Measurements from ENCODE around the gene GNAQ.
"Not testable (repeated sequence)": the region's sequence is repeated elsewhere in the genome, so short reads cannot be mapped to it uniquely, and the experiment has no call there.

Gene GNAQ

GRCh38 chr9:77687737-77688136 is 343.9 kb downstream of the GNAQ start:
- DNase-seq: not testable (repeated sequence)

- no peak for DNase-seq
These were observed 351.0 kb downstream of the GNAQ start for GRCh38 chr9:77680581-77680980.

DNA sequence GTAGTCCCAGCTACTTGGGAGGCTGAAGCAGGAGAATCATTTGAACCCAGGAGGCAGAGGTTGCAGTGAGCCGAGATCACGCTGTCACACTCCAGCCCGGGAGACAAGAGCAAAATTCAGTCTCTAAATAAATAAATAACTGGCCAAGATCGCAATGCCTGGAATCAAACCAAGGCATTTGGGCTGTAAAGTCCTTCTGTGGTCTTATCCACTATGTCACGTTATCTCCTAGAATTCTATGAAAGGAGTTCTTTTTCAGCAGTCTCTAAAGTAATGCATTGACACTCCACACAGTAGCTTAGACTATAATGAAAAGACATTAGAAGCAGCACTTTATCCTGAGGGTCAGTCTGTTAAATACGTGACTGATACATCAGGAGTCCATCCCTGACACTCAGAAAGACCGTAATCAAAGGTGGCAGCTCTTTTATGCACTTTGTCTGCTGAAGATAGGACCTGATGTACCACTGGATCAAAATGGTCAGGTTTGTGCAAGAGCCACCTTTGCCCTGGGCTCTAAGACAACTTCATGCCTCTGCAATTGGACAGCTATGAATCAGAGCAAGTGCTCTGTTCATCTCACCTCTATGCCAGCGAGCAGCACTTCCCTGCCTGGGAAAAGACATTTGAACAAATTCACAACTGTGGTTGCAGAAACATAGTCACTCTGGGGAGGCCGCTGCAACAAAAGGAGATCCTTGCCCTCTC is 351.8 kb downstream of the GNAQ start:
- DNase-seq: no peak

GRCh38 chr9:77679088-77679487 is 352.5 kb downstream of the GNAQ start:
- DNase-seq: no peak

GRCh38 chr9:77677957-77678535 is 353.6 kb downstream of the GNAQ start:
- no peak for DNase-seq

DNA sequence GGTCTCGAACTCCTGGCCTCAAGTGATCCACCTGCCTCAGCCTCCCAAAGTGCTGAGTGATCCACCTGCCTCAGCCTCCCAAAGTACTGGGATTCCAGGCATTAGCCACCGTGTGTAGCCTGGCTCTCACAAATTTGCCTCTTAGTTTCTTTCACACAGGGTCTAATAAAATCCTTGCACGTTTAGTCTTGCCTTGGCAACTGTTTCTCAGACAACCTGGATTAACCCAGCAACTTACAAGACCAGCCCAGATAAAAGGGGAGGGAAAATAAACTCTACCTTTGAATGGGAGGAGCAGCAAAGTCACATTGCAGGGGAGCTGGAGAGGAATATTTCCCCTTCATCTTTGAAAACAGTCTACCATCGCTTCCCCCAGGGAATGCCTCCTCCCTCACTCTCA is 354.2 kb downstream of the GNAQ start:
- no peak for DNase-seq

DNA sequence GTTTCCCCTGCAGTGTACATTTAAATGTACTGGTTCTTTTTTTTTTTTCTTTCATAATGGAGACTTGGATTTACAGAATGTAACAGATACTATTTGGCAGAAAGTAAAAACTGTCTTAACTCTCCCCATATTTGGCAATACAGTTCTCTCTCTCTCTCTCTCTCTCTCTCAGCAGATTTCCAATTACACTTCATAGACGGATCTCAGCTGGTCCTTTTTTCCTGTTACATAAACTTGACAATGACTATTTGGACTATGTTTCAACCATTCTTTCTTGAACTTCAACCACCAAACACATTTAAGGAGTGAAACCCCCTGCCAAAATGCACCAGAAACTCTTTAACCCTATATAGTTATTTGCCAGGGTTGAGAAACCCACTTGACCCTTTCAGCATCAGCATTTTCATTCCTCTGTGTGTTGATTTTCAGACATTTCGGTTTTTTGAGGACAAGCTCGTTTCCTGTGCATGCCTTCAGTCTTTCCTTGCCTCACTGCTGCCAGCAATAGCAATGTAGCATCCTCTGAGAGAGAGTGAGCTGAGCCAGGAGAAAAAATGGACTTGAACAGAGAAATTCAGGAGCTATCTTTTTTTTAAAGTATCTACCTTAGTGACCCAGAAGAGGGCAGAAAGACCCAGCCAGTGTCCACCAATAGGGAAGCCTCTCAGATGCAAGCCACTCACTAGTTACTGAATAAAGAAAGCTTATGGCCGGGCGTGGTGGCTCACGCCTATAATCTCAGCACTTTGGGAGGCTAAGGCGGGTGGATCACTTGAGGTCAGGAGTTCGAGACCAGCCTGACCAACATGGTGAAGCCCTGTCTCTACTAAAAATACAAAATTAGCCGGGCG is 357.4 kb downstream of the GNAQ start:
- peak; percentile 18 for DNase-seq

GRCh38 chr9:77672183-77672582 is 359.4 kb downstream of the GNAQ start:
- DNase-seq: no peak

DNA sequence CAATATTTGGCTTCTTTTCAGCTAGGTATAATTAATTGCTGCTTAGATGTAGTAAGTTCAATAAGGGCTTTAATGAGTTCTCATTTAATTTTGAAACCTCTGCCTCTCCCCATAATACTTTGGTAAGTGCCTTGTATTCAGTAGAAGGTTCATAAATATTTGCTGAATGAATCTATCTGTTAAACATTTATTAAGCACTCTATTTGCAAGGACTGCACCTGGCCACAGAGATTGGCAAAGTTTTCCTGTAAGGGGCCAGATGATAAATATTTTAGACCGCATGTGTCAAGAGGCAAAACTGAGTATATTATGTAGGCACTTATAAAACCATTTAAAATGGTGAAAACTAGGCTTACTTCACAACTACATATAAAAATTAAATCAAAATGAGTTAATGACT is 364.5 kb downstream of the GNAQ start:
- DNase-seq: no peak
